GM20431 (cell line): Measurements from ENCODE around the gene VWA3B.
"Not testable (repeated sequence)": the region's sequence is repeated elsewhere in the genome, so short reads cannot be mapped to it uniquely, and the experiment has no call there.

ENCODE experiments used
- in situ Hi-C: fragments of 300-500 bp; cut with MseI, MboI; formaldehyde crosslinking; loops from one replicate; pipeline ENCODE4 v1.15.0; 2020; ENCODE audit warnings: low sequenced_read_pairs; ENCODE audit not compliant: unreplicated experiment

VWA3B gene

GRCh38 chr2:98293931-98294687 lies 207.1 kb downstream of the VWA3B start:
- in situ Hi-C loops: no loop called here

GRCh38 chr2:98294711-98295110 lies 207.7 kb downstream of the VWA3B start:
- in situ Hi-C loops: no loop called here

GRCh38 chr2:98295275-98295674 lies 208.3 kb downstream of the VWA3B start:
- in situ Hi-C loops: no loop called here

GRCh38 chr2:98295721-98296414 lies 208.9 kb downstream of the VWA3B start:
- in situ Hi-C loops: no loop called here

GRCh38 chr2:98296440-98296839 lies 209.5 kb downstream of the VWA3B start:
- in situ Hi-C loops: no loop called here

DNA sequence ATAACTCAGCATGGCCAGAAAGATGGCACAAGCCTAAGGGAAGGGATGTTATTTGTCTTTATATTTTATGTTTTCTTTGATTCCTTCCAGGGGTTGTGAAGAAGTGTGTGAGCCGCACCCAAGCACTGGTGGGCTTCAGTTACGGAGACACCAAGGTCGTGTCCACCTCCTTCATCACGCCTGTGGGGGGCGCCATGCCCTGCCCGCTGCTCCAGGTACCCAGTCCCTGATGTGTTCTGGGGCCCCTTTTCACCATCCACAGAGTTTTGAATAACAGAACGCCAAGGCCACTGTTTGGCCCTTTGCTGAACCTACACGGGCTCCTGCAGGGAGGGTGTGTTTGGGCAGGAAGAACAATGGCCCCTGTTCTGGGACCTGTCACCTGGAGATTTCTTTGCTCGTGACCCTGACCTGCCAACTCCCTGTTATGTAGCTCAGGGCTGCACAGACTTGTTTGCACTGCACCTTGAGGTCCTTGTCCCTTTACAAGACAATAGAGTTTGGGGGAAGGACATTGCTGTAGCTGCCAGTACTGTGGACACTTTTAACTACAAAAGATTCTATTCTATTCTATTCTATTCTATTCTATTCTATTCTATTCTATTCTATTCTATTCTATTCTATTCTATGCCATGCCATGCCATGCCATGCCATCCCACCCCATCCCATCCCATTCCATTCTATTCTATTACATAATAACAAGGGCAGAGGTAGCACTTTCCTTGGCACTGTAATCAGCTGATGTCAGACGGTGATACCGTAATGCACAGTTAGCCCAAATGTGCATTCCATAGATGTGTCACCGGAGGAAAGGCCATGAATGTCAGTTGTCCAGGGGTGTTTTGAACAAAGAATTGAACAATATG lies 211.1 kb downstream of the VWA3B start:
- in situ Hi-C loops: no loop called here

GRCh38 chr2:98298683-98299164 lies 211.8 kb downstream of the VWA3B start:
- in situ Hi-C loops: no loop called here

- in situ Hi-C loops: no loop called here
Measured at GRCh38 chr2:98299211-98299905, 212.4 kb downstream of the VWA3B start.

- in situ Hi-C loops: no loop called here
Measured at GRCh38 chr2:98300141-98300874, 213.3 kb downstream of the VWA3B start.

- in situ Hi-C loops: no loop called here
Measured at GRCh38 chr2:98301469-98301868, 214.5 kb downstream of the VWA3B start.

- in situ Hi-C loops: not testable (repeated sequence)
Measured at GRCh38 chr2:98307131-98307696, 220.2 kb downstream of the VWA3B start.

- in situ Hi-C loops: no loop called here
Measured at GRCh38 chr2:98308068-98308467, 221.1 kb downstream of the VWA3B start.

DNA sequence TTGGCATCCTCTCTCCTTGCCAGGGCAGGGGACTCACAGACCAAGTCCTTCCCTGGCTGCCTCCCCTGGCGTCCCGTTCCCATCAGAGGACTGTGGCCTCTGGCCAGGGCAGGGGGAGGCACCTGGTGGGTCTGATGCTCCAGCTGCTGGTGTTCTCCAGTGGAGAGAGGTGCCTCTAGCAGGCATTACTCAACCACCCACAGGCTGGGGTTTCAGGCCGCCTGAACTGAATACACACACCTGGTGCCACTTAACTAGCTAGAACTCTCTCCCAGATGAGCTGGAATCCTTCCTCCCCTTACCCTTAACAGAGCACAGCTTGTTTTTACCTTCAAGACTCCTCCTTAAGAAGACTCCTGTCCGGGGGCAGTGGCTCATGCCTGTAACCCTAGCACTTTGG lies 221.6 kb downstream of the VWA3B start:
- in situ Hi-C loops: no loop called here

GRCh38 chr2:98309580-98309979 lies 222.6 kb downstream of the VWA3B start:
- in situ Hi-C loops: no loop called here

DNA sequence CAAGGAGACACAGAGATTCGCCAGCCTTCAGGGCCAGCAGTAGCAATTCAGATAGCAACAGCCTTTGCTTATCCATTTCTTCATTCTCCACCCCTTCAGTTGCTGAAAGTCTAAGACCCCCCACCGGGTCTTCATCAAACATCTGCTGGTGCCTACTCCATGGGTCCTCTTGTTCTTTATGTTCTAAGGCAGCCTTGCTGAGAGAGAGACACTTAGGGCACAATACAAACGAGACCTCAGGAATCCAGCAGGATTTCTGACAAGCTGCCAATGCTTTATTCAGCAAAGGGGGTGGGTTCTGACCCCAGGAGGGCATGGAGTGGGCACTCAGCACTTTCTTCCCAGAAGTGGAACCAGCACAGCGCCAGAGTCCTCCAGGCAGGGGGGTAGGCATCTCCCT lies 223.0 kb downstream of the VWA3B start:
- in situ Hi-C loops: no loop called here

GRCh38 chr2:98311090-98311489 lies 224.1 kb downstream of the VWA3B start:
- in situ Hi-C loops: no loop called here

DNA sequence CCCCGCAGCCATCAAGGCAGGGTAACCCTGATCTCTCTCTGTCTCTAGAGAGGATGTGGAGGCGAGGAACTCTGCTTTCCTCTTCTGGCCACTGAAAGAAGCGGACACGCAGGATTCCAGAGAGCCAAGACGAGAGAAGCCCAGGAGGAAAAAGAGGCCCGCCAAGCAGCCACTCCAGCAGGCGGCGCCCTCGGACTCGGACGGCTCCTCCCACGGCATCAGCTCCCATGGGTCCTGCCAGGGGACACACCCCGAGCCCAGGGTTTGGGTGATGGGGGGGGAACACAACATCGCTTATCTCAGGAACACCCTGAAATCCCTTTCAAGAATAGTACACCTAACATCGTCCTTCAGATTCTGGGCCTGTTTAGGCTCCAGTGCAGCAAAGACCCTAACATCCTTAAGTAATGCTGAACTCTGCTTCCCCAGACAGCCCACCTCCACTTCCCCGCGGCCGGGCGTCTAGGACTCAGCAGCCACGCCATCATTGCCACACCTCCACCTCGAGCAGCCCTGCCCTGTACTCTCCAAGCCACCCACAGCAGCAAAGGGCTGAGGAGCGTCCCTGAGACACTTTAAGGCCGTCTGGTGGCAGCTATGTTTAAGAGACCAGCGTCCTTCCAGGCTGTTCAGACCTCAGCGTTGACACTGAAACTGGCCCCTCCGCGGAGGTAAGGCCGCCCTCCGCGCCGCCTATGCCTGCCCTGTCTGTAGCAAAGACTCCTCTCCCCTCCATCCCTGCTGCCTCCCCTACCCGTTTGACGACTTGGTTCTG lies 225.0 kb downstream of the VWA3B start:
- in situ Hi-C loops: no loop called here

DNA sequence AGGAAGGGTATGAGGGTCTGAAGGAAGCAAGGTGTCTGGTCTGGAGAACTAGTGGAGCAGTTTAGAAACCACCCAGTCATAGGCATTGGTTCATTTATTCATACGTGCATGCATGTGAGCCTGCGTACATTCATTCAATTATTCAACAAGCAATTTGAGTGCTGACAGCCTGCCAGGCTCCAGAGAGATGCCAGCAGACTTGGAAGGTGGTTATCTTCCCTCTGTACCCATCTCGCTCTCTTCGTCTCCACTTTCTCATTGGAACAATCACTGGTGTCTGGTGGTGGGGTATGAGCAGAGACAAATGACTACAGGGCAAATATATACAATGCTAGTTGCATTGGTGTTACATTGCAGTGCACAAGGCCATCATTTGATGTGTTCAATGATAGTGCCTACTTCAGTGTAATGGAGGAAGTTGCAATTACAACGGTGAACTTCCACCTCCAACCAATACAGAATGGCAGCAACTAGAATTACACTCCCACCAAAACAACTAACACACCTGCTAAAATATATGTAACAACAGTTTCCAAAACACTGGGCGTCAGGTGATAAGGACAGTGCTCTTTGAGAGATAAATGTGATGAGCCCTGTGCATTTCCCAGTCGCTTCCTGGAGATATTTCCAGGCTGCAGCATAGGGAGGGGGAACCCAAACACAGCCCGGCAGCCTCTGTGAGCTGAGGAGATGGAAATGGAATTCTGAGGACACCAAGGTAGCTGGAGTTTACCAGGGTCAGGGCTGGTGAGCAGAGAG lies 226.7 kb downstream of the VWA3B start:
- in situ Hi-C loops: no loop called here
